WERI-Rb-1 (cell line): Measurements from ENCODE around the gene SF3B1.
"Not testable (repeated sequence)": the region's sequence is repeated elsewhere in the genome, so short reads cannot be mapped to it uniquely, and the experiment has no call there.

Experiments
- DNase-seq: peaks from one replicate; pipeline ENCODE4 v3.0.0-alpha.2; 2020
- H3K27ac ChIP-seq: fragments of 250-450 bp; sonication (Bioruptor Pico); 2 replicates; pipeline ENCODE4 v1.5.1; 2020; ENCODE audit warnings: mild to moderate bottlenecking, moderate library complexity
- H3K27me3 ChIP-seq: fragments of 250-450 bp; sonication (Bioruptor Pico); 2 replicates; pipeline ENCODE4 v1.5.1; 2021; ENCODE audit warnings: mild to moderate bottlenecking, low read depth, moderate library complexity; ENCODE audit not compliant: insufficient read depth, severe bottlenecking
- H3K36me3 ChIP-seq: fragments of 250-450 bp; sonication (Bioruptor Pico); 2 replicates; pipeline ENCODE4 v1.5.1; 2020; ENCODE audit warnings: mild to moderate bottlenecking, moderate library complexity
- H3K4me3 ChIP-seq: 2 replicates; pipeline ENCODE4 v1.5.1; 2011; ENCODE audit warnings: low read depth, mild to moderate bottlenecking, control low read depth, low read length
- H3K9me3 ChIP-seq: fragments of 250-450 bp; sonication (Bioruptor Pico); 2 replicates; pipeline ENCODE4 v1.5.1; 2021; ENCODE audit warnings: mild to moderate bottlenecking, moderate library complexity; ENCODE audit not compliant: severe bottlenecking
- TF ChIP-seq, protein P1 (sequence below): IDR thresholded peaks from 2 replicates; pipeline ENCODE4 v1.5.1; 2011; ENCODE audit warnings: low read depth, mild to moderate bottlenecking, control low read depth, inconsistent platforms, low read length

The SF3B1 gene, protein sequence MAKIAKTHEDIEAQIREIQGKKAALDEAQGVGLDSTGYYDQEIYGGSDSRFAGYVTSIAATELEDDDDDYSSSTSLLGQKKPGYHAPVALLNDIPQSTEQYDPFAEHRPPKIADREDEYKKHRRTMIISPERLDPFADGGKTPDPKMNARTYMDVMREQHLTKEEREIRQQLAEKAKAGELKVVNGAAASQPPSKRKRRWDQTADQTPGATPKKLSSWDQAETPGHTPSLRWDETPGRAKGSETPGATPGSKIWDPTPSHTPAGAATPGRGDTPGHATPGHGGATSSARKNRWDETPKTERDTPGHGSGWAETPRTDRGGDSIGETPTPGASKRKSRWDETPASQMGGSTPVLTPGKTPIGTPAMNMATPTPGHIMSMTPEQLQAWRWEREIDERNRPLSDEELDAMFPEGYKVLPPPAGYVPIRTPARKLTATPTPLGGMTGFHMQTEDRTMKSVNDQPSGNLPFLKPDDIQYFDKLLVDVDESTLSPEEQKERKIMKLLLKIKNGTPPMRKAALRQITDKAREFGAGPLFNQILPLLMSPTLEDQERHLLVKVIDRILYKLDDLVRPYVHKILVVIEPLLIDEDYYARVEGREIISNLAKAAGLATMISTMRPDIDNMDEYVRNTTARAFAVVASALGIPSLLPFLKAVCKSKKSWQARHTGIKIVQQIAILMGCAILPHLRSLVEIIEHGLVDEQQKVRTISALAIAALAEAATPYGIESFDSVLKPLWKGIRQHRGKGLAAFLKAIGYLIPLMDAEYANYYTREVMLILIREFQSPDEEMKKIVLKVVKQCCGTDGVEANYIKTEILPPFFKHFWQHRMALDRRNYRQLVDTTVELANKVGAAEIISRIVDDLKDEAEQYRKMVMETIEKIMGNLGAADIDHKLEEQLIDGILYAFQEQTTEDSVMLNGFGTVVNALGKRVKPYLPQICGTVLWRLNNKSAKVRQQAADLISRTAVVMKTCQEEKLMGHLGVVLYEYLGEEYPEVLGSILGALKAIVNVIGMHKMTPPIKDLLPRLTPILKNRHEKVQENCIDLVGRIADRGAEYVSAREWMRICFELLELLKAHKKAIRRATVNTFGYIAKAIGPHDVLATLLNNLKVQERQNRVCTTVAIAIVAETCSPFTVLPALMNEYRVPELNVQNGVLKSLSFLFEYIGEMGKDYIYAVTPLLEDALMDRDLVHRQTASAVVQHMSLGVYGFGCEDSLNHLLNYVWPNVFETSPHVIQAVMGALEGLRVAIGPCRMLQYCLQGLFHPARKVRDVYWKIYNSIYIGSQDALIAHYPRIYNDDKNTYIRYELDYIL

DNA sequence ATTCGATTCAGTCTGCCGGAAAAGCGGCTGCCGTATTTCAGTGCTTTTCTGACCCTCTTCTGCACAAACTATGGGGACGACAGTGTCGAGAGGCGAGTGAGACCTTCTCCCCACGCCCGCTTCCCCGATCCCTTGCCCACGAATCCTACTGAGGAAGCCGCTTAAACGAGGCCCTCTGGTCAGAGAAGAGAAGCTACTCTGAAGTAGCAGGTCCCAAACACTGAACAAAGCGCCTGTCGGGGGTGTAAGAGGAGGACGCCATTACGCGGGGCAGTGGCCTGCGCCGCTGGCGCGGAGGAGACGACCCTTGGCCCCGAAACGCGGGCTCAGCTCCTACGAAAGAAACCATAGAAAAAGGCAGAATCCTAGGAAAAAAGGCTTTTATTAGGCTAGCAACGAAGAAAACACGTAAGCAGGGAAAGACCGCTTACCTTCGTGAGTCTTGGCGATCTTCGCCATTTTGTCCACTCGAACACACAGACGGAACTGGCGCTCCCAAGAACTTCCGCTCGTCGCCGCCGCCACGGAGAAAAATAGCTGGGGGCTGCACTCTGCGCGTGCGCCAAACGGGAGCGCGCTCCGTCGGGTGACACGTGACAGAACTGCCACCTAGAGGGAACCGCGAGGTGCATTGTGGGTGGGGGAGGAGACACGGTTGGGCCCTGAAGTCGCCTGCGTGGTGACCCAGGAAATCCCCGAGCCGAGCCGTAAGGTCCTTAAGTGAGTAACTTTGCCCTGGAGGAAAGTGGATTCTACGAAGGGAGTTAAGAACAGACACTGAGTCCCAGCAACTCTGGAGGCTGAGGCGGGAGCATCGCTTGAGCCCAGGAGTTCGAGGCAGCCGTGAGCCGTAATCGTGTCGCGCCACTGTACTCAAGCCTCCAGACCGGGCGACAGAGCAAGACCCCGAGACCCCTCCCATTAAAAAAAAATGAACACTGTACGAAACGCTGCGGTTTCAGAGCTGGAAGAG is at the start of gene SF3B1:
TSS of gene SF3B1 (minus strand) at position 488 of the 973 bp plus-strand sequence. CDS start at position 459, 29 bp downstream.
- peak within 1 kb of the TSS; percentile 77 for H3K4me3 ChIP-seq
- H3K9me3 ChIP-seq = no peaks in the 10 kb centered on the region
- no peaks in the 10 kb centered on the region for H3K27me3 ChIP-seq
- TF ChIP-seq, protein P1, sequence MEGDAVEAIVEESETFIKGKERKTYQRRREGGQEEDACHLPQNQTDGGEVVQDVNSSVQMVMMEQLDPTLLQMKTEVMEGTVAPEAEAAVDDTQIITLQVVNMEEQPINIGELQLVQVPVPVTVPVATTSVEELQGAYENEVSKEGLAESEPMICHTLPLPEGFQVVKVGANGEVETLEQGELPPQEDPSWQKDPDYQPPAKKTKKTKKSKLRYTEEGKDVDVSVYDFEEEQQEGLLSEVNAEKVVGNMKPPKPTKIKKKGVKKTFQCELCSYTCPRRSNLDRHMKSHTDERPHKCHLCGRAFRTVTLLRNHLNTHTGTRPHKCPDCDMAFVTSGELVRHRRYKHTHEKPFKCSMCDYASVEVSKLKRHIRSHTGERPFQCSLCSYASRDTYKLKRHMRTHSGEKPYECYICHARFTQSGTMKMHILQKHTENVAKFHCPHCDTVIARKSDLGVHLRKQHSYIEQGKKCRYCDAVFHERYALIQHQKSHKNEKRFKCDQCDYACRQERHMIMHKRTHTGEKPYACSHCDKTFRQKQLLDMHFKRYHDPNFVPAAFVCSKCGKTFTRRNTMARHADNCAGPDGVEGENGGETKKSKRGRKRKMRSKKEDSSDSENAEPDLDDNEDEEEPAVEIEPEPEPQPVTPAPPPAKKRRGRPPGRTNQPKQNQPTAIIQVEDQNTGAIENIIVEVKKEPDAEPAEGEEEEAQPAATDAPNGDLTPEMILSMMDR = no peak
- peak within 1 kb of the TSS; percentile 99 for H3K27ac ChIP-seq
- peaks cover 29% of the 10 kb centered on the region for H3K36me3 ChIP-seq
- DNase-seq = peak; percentile 98

DNA sequence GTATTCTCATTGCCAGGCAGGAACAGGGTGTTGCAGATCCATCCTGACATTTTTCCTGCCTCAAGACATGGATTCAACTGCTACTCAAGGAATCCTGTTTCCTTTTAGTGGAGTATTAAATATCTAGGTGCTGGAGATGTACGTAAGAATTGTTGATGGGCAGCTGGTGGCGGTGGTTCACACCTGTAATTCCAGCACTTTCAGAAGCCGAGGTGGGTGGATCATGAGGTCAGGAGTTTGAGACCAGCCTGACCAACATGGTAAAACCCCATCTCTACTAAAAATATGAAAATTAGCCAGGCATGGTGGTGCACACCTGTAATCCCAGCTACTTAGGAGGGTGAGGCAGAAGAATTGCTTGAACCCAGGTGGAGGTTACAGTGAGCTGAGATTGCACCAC is 49.4 kb upstream of the SF3B1 start:
- not testable (repeated sequence) for H3K27ac ChIP-seq
- peaks cover 41% of the 10 kb centered on the region for H3K36me3 ChIP-seq

DNA sequence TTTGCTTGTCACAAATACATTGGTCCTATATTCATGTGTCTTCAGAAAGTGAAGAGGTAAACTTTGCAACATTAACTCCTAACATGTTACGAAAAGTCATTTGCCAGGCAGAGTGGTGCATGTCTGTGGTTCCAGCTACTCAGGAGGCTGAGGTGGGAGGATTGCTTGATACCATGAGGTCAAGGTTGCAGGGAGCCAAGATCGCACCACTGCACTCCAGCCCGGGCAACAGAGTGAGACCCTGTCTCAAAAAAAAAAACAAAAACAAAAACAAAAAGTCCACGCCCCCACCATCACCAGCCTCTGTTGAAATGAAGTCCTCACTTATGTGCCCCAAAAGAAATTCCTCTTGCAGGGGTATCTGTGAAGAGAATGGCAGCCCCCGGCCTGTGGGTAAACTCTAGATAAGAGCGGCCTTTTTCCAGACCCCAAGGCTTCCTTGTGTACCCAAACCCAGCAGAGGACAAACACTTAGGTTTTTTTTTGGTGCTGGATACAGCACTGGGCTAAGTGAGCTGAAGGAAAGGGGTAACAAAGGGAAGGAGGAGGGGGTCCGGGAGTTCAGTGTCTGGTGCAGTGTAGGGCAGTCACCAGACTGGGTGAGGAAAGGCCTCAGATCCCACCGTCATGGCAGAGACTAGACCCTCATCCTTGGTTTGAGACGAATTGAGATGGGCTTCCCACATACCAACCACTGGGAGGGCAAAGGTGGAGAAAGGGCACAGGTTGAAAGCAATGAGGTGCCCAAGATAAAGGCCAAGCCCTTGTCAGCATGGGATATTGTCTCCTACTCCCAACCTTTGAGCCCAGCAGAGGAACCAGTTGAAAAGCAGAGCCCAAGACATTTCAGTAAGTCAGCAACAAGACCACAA is 45.6 kb upstream of the SF3B1 start:
- Histone ChIP-seq H3K27me3 (no peaks in the 10 kb centered on the region), H3K27ac (no peak overlapping the region), H3K36me3 (peaks cover 10% of the 10 kb centered on the region), H3K4me3 (no peak overlapping the region), H3K9me3 (peaks cover 8% of the 10 kb centered on the region)
- DNase-seq = no peak
- TF ChIP-seq, protein P1 = no peak

More for the DNA sequence above, 49.4 kb upstream of the SF3B1 start:
- H3K4me3 ChIP-seq, H3K9me3 ChIP-seq, H3K27me3 ChIP-seq, DNase-seq: not testable (repeated sequence)

DNA sequence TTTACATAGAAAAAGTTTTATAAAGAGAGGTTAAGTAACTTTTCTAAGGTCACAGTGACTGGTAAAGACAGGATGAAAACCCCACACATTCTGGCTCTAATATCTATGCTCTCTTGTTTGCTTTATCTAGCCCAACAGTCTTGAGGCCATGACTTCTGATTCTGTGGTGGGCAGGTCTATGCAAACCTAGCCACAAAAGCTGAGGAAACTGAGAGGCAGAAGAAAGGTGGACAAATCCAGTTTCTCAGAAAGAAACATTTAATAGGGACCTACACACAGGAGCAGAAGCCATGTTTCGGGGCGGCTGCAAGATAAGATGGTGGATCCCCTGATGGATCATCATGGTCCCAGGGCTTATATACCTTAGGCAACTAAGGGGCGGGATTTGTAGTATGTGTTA is 43.0 kb upstream of the SF3B1 start:
- TF ChIP-seq, protein P1 = no peak
- H3K27me3 ChIP-seq = no peaks in the 10 kb centered on the region
- DNase-seq = no peak
- H3K36me3 ChIP-seq = peaks cover 10% of the 10 kb centered on the region
- no peak overlapping the region for H3K4me3 ChIP-seq
- no peak overlapping the region for H3K27ac ChIP-seq
- peaks cover 3% of the 10 kb centered on the region for H3K9me3 ChIP-seq

DNA sequence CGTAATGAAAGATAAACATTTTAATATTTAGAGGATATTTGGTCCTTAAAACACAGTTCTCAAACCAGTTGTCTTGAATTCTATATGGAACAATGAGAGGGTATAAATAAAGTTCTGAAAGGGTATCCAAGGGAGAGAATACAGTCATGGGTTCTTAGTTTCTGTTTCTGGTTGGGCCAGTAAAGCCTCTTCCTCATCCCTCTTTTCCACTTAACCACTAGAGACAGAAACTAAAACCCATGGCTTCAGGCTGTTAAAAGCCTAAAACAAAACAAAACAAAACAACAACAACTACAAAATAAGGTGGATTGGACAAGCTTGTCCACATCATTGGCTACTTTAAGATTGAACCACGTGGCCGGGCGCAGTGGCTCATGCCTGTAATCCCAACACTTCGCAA is 37.3 kb upstream of the SF3B1 start:
- Histone ChIP-seq H3K9me3 (no peaks in the 10 kb centered on the region), H3K36me3 (peaks cover 22% of the 10 kb centered on the region), H3K27me3 (no peaks in the 10 kb centered on the region), H3K27ac (no peak overlapping the region), H3K4me3 (no peak overlapping the region)
- TF ChIP-seq, protein P1 = no peak
- DNase-seq = no peak
